Right lobe of liver (tissue), 4 donors: ENCODE data around the gene GJB5.

Experiments
- POLR2A ChIP-seq: fragments of 450-650 bp; IDR thresholded peaks from one replicate; pipeline ENCODE4 v1.6.1; 2017; ENCODE audit warnings: antibody characterized with exemption, mild to moderate bottlenecking
- TF ChIP-seq, protein P1 (sequence below), 4 donors: fragments of 200-600 bp in 3 of 4; fragments of 450-650 bp in 1 of 4; IDR thresholded peaks; one replicate each; pipeline versions ENCODE4 v1.5.1 to v1.8.0; 2016 to 2022; ENCODE audit warnings: antibody characterized with exemption in 4 of 4, mild to moderate bottlenecking in 2 of 4
- donor health status: DM: no; HTN: no; CAD: no.
- donor health status: DM: no; HTN: no; CAD: no.
- donor health status: DM: no; HTN: yes; CAD: no.

DNA sequence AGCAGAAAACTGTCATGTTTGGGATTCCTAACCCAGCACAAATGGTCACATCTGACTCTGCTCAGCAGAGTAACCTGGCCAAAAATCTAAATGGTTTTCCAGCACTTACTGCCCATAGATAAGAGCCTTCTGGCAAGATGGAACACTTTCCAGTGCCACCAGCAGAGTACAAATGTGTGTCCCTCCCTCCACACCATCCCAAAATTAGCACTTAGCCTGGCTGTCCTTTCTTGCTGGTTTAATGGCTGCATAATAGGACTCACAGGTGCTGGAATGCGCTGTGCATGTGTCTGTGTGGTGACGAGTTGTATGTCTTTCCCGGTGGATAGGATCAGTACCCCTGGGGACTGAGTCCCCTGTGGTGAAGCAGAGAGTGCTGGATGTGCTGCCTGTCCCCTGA is 49.8 kb upstream of the GJB5 start:
- TF ChIP-seq, protein P1, sequence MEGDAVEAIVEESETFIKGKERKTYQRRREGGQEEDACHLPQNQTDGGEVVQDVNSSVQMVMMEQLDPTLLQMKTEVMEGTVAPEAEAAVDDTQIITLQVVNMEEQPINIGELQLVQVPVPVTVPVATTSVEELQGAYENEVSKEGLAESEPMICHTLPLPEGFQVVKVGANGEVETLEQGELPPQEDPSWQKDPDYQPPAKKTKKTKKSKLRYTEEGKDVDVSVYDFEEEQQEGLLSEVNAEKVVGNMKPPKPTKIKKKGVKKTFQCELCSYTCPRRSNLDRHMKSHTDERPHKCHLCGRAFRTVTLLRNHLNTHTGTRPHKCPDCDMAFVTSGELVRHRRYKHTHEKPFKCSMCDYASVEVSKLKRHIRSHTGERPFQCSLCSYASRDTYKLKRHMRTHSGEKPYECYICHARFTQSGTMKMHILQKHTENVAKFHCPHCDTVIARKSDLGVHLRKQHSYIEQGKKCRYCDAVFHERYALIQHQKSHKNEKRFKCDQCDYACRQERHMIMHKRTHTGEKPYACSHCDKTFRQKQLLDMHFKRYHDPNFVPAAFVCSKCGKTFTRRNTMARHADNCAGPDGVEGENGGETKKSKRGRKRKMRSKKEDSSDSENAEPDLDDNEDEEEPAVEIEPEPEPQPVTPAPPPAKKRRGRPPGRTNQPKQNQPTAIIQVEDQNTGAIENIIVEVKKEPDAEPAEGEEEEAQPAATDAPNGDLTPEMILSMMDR (IDR thresholded peaks at IDR 0.05), result no peak
- no peak for TF ChIP-seq POLR2A
